ENCODE results near the gene SAMD11.

DNA sequence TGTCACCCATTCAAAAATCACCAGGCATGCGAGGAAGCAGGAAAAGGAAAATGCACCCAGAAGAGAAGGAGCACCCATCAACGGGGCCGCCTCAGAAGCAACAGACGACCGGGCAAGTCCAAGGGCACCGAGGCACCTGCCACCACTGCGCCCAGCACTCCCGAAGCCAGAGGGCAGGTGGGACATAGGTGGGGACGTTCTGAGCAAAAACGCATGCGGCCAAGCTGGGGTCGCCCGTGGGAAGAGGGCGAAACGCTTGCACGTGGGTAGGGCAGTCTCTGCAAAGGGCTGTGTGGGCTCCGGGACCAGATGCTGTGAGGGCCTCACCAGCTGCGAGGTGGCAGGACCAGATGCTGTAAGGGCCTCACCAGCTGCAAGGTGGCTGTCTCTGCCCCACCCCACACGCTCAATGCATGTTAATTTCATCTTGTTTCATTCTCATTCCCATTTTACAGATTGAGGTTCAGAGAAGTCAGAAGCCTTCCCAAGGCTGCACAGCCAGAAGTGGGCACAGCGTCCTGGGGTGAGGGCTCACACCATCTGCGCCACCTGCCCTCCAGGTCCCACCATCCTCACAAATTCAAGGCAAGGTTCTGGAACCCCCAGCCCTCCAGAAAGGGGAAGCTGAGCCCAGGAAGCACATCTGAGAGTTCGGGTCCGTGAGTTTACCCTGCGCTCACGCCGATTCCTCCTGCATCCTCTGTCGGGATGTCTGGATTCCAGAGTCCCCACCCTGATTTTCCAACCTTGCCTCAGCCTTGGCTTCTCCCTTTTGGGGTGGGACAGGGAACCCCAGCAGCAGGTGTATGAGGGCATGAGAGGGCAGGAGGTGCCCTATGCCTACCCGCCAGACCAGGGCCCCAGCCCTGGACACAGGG is 8.2 kb upstream of the SAMD11 start:
- TF ChIP-seq, protein P1, sequence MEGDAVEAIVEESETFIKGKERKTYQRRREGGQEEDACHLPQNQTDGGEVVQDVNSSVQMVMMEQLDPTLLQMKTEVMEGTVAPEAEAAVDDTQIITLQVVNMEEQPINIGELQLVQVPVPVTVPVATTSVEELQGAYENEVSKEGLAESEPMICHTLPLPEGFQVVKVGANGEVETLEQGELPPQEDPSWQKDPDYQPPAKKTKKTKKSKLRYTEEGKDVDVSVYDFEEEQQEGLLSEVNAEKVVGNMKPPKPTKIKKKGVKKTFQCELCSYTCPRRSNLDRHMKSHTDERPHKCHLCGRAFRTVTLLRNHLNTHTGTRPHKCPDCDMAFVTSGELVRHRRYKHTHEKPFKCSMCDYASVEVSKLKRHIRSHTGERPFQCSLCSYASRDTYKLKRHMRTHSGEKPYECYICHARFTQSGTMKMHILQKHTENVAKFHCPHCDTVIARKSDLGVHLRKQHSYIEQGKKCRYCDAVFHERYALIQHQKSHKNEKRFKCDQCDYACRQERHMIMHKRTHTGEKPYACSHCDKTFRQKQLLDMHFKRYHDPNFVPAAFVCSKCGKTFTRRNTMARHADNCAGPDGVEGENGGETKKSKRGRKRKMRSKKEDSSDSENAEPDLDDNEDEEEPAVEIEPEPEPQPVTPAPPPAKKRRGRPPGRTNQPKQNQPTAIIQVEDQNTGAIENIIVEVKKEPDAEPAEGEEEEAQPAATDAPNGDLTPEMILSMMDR (IDR thresholded peaks at IDR 0.05), result no peak
- TF ChIP-seq POLR2AphosphoS5 (IDR thresholded peaks at IDR 0.05) (no peak), EP300 (IDR thresholded peaks at IDR 0.05) (no peak)
